Ishikawa (cell line): ENCODE measurements around the gene GLYATL2.

Source experiments
- CEBPB ChIP-seq: IDR thresholded peaks from 2 replicates; pipeline ENCODE4 v1.6.1; 2012
- CREB1 ChIP-seq: IDR thresholded peaks from 2 replicates; pipeline ENCODE4 v1.6.1; 2012; ENCODE audit warnings: low read depth
- EGR1 ChIP-seq: IDR thresholded peaks from 2 replicates; pipeline ENCODE4 v1.6.1; 2012
- EP300 ChIP-seq: IDR thresholded peaks from 2 replicates; pipeline ENCODE4 v1.6.1; 2012; ENCODE audit warnings: borderline replicate concordance
- FOXM1 ChIP-seq: IDR thresholded peaks from 2 replicates; pipeline ENCODE4 v1.6.1; 2012; ENCODE audit warnings: low read depth, borderline replicate concordance
- NFIC ChIP-seq: IDR thresholded peaks from 2 replicates; pipeline ENCODE4 v1.6.1; 2012
- RAD21 ChIP-seq: IDR thresholded peaks from 2 replicates; pipeline ENCODE4 v1.6.1; 2012; ENCODE audit warnings: low read depth
- TAF1 ChIP-seq: IDR thresholded peaks from 2 replicates; pipeline ENCODE4 v1.6.1; 2012; ENCODE audit warnings: low read depth, mild to moderate bottlenecking
- TCF12 ChIP-seq: IDR thresholded peaks from 2 replicates; pipeline ENCODE4 v1.6.1; 2012; ENCODE audit warnings: low read depth
- TEAD4 ChIP-seq: IDR thresholded peaks from 2 replicates; pipeline ENCODE4 v1.6.1; 2012
- YY1 ChIP-seq: IDR thresholded peaks from 2 replicates; pipeline ENCODE4 v1.6.1; 2012; ENCODE audit warnings: low read depth
- ZBTB7A ChIP-seq: IDR thresholded peaks from 2 replicates; pipeline ENCODE4 v1.6.1; 2012; ENCODE audit warnings: low read depth
- TF ChIP-seq, protein P1 (sequence below): IDR thresholded peaks from 2 replicates; pipeline ENCODE4 v1.6.1; 2012
- TF ChIP-seq, protein P2 (sequence below): IDR thresholded peaks from 2 replicates; pipeline ENCODE4 v1.6.1; 2012
- TF ChIP-seq, protein P3 (sequence below): IDR thresholded peaks from 2 replicates; pipeline ENCODE4 v1.6.1; 2012; ENCODE audit warnings: low read depth, mild to moderate bottlenecking

Gene GLYATL2

DNA sequence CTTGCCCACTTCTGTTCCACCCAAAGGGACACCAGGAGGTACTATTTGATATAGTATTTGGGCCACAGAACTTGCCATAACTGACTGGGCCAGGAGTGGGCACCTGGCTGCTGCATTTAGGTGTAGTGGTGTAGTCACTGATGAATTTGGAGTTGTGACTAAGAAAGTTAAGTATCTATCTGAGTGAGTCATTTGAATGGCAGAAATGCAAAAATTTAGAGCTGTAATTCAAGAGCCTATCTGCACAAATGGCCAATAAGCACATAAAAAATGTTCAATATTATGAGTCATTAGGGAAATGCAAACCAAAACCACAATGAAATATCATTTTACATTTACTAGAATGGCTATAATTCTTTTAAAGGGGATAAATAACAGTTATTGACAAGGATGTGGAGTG lies 14.7 kb downstream of the GLYATL2 start:
- no peak for TF ChIP-seq TAF1

DNA sequence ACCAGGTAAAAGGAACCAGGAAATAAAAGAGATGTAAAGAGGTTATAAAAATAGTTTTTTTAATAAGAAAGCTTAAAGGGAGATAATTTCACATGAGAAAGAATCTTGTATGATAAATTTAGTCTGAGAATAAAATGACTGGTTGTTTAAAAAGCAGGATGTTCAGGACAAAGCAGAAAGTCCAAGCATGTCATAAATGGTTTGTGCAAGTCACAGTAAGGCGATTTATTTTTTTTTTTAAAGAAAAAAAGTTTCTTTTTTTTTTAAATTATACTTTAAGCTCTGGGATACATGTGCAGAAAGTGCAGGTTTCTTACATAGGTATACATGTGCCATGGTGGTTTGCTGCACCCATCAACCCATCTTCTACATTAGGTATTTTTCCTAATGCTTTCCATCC lies 30.8 kb downstream of the GLYATL2 start:
- TF ChIP-seq CEBPB = no peak
- TF ChIP-seq, protein P1, sequence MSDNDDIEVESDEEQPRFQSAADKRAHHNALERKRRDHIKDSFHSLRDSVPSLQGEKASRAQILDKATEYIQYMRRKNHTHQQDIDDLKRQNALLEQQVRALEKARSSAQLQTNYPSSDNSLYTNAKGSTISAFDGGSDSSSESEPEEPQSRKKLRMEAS = no peak
- no peak for TF ChIP-seq YY1
- TF ChIP-seq CREB1 = no peak
- TF ChIP-seq TEAD4 = no peak
- no peak for TF ChIP-seq FOXM1
- TF ChIP-seq, protein P2, sequence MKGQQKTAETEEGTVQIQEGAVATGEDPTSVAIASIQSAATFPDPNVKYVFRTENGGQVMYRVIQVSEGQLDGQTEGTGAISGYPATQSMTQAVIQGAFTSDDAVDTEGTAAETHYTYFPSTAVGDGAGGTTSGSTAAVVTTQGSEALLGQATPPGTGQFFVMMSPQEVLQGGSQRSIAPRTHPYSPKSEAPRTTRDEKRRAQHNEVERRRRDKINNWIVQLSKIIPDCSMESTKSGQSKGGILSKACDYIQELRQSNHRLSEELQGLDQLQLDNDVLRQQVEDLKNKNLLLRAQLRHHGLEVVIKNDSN = no peak
- no peak for TF ChIP-seq EP300
- TF ChIP-seq TCF12 = no peak
- TF ChIP-seq, protein P3, sequence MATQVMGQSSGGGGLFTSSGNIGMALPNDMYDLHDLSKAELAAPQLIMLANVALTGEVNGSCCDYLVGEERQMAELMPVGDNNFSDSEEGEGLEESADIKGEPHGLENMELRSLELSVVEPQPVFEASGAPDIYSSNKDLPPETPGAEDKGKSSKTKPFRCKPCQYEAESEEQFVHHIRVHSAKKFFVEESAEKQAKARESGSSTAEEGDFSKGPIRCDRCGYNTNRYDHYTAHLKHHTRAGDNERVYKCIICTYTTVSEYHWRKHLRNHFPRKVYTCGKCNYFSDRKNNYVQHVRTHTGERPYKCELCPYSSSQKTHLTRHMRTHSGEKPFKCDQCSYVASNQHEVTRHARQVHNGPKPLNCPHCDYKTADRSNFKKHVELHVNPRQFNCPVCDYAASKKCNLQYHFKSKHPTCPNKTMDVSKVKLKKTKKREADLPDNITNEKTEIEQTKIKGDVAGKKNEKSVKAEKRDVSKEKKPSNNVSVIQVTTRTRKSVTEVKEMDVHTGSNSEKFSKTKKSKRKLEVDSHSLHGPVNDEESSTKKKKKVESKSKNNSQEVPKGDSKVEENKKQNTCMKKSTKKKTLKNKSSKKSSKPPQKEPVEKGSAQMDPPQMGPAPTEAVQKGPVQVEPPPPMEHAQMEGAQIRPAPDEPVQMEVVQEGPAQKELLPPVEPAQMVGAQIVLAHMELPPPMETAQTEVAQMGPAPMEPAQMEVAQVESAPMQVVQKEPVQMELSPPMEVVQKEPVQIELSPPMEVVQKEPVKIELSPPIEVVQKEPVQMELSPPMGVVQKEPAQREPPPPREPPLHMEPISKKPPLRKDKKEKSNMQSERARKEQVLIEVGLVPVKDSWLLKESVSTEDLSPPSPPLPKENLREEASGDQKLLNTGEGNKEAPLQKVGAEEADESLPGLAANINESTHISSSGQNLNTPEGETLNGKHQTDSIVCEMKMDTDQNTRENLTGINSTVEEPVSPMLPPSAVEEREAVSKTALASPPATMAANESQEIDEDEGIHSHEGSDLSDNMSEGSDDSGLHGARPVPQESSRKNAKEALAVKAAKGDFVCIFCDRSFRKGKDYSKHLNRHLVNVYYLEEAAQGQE = no peak

DNA sequence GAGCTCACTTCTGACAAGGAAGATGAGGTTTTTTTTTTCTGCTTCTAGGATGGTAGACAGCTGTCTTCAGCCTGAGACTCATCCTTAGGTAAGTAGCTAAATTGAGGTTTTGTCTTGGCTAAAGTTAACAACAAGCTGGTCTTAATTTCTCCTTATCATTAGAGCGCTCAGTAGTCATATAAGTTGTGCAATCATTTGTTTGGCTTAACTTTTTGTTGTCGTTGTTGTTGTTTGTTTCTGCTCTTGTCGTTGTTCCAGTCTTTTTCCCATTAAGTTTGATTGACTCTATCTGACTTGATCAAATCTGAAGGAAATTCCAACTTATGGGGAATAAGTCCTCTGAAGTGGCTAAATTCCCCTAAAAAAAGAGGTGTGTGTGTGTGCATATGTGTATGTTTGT lies 33.0 kb downstream of the GLYATL2 start:
- TF ChIP-seq, protein P3 = no peak
- no peak for TF ChIP-seq EGR1
- no peak for TF ChIP-seq ZBTB7A
- TF ChIP-seq CREB1 = no peak
- TF ChIP-seq RAD21 = no peak
- TF ChIP-seq, protein P1 = no peak
- TF ChIP-seq TAF1 = no peak
- no peak for TF ChIP-seq FOXM1
- no peak for TF ChIP-seq CEBPB

DNA sequence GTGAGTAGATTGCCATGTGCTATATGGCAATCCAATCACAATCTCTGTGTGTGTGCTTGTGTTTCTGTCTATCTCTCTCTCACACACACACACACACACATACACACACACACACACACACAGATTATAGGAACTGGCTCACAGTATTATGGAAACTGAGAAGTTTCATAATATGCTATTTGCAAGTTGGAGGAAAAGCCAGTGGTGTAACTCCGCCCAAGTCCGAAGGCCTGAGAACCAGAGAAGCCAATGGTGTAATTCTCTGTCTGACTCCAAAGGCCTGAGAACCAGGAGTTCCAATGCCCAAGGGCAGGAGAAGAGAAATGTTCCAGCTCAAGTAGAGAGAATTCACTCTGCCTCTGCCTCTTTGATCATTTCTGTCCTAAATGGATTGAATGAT lies 37.2 kb downstream of the GLYATL2 start:
- TF ChIP-seq ZBTB7A (no peak), NFIC (no peak)

DNA sequence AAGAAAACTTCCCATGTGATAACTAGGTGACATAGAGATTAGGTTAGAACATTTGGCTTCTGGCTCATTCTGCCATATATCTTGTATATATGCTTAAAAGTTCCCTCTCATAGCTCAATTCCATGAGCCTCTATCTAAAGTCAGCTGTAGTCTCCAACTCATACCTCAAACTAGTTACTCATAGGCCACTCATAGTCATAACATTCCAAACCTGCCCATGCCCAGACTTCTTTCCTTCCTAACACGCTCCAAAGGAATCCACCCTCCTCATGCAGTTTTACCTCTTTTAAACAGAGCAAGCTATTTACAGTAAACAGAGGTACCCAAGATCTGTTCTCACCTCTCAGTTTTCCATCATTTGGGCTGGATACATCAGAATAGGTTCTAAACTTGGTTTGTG lies 39.4 kb downstream of the GLYATL2 start:
- TF ChIP-seq, protein P3 = no peak
- TF ChIP-seq FOXM1 (no peak), YY1 (no peak), TCF12 (no peak), EP300 (no peak), CEBPB (no peak), TEAD4 (no peak), RAD21 (no peak), CREB1 (no peak), ZBTB7A (no peak)
- TF ChIP-seq, protein P2 = no peak

DNA sequence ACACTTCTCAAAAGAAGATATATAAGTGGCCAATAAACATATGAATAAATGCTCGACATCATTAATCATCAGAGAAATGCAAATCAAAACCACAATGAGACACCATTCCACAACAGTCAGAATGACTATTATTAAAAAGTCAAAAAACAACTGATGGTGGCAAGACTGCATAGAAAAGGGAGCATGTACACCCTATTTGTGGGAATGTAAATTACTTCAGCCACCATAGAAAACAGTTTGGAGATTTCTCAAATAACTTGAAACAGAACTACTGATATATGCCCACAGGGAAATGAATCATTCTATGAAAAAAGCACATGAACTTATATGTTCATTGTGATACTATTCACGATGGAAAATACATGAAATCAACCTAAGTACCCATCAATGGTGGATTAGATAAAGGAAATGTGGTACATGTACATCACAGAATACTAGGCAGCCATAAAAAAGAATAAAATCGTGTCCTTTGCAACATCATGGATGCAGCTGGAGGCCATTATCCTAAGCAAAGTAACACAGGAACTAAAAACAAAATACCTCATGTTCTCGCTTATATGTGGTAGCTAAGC lies 42.4 kb downstream of the GLYATL2 start:
- TF ChIP-seq CREB1 (no peak), NFIC (no peak), CEBPB (no peak), TEAD4 (no peak), RAD21 (no peak), FOXM1 (no peak), EGR1 (no peak)
- TF ChIP-seq, protein P3 = no peak
- TF ChIP-seq, protein P2 = no peak
